Vein endothelial cell (primary cell): ENCODE results near the gene IQCE. TPM values are rescaled to one million over a fixed set of nuclear protein-coding genes. Genes with fewer than 3 reads are reported as not detected.

ENCODE experiments used
- small RNA-seq: library from RNA; depleted of rRNA; stranded (forward); fragments of <200 nt; gene quantifications from one replicate; pipeline ENCODE3, GENCODE V24; 2012
- total RNA-seq: library from RNA; depleted of rRNA; stranded (reverse); fragments of >200 nt; gene quantifications from 2 replicates; pipeline ENCODE4 v1.2.3, GENCODE V29; 2012

Gene IQCE, protein sequence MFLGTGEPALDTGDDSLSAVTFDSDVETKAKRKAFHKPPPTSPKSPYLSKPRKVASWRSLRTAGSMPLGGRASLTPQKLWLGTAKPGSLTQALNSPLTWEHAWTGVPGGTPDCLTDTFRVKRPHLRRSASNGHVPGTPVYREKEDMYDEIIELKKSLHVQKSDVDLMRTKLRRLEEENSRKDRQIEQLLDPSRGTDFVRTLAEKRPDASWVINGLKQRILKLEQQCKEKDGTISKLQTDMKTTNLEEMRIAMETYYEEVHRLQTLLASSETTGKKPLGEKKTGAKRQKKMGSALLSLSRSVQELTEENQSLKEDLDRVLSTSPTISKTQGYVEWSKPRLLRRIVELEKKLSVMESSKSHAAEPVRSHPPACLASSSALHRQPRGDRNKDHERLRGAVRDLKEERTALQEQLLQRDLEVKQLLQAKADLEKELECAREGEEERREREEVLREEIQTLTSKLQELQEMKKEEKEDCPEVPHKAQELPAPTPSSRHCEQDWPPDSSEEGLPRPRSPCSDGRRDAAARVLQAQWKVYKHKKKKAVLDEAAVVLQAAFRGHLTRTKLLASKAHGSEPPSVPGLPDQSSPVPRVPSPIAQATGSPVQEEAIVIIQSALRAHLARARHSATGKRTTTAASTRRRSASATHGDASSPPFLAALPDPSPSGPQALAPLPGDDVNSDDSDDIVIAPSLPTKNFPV
- total RNA-seq: 8.2 and 9.5 TPM in 2 replicates

GRCh38 chr7:2558629-2559282 is at the start of gene IQCE:
Gene IQCE, plus strand, starts transcription at chr7:2558979. Its CDS starts 203 bp downstream, at chr7:2559182.

GRCh38 chr7:2519119-2519930 is 39.5 kb upstream of the IQCE start, which contains the start of gene LFNG:
Gene LFNG, plus strand, starts transcription at chr7:2519774. Its CDS starts 88 bp downstream, at chr7:2519862.

DNA sequence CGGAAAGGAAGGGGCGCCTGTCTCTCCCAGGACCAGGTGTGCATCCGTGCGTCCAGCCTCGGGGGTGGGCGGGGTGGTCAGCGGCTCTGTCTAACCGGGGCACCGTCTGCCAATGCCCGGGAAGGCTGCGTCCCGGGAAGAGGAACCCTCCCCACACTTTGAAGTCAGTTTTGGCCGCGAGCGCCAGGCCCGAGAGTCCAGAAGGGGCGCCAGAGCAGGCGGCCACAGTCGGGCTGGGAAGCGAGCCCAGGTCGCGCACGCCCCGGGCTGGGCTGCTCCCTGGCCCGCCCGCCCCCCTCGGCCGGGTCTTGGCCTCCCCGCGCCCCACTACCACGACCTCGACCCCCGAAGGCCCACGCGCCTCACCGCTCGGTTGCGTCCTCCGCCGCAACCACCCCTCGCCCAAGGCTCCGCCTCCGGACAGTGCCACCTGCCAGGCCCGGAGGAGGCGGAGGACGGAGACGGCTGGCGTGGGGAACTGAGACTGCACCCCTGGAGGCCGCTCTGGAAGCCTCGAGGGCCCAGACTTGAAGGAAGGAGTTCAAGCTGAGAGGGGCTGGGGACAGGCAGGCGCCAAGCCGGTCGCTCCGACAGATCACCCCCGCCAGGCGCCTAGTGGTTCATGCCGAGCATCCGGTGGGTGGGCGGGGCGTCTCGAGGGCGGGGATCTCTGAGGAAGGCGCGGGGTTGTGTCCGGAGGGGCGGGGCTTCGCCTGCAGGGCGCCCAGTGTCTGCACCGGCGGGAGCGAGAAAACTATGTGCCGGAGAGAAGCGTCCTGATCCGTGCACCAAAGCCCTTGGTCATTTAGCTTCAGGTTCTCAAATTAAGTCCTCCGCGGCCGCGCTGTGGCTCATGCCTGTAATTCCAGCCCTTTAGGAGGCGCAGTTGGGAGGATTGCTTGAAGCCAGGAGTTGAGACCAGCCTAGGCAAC is 3.4 kb upstream of the IQCE start, which contains the start of gene BRAT1:
TSS of gene BRAT1 (minus strand) at position 404 of the 932 bp plus-strand sequence. CDS start 1,093 bp downstream, outside the sequence.

GRCh38 chr7:2631946-2632732 is 73.4 kb downstream of the IQCE start, which contains the start of gene TTYH3:
Gene TTYH3, plus strand, starts transcription at chr7:2631986. Its CDS starts 170 bp downstream, at chr7:2632156.

Small RNA genes lying within 50 kb of the gene (small RNA-seq; reads per million reads assigned to genes)
- gene MIR4648: not detected

Other genes starting within 250 kb of the IQCE start
- 12.1 and 14.0 TPM in 2 replicates for gene SNX8, start 244.5 kb upstream of the IQCE start, total RNA-seq
- gene EIF3B, start 204.2 kb upstream of the IQCE start, total RNA-seq: 250 and 275 TPM in 2 replicates
- gene CHST12, start 155.4 kb upstream of the IQCE start, total RNA-seq: 8.2 and 9.1 TPM in 2 replicates
- not detected in 2 replicates for gene GRIFIN, start 82.6 kb upstream of the IQCE start, total RNA-seq
- 10.8 and 22.9 TPM in 2 replicates for gene LFNG, start 39.2 kb upstream of the IQCE start, total RNA-seq
- gene BRAT1, start 3.5 kb upstream of the IQCE start, total RNA-seq: 25.1 and 33.6 TPM in 2 replicates
- gene TTYH3, start 73.0 kb downstream of the IQCE start, total RNA-seq: 69.5 and 86.9 TPM in 2 replicates
- not detected in 2 replicates for gene AMZ1, start 129.2 kb downstream of the IQCE start, total RNA-seq